Endothelial cell of umbilical vein (primary cell): Measurements from ENCODE around the gene MMADHC. TPM values are rescaled to one million over a fixed set of nuclear protein-coding genes. Genes with fewer than 3 reads are reported as not detected.

Experiments
- BruUV-seq: library from RNA; stranded (reverse); fragments of 400-500 nt; replicated peaks from 2 replicates; lab custom pipeline; 2021; lab: Mats Ljungman, UMichigan
- CTCF ChIA-PET: fragments of 300-600, 350-600 bp; sonication (Branson Sonifier 250); formaldehyde crosslinking; loops from one replicate; lab custom pipeline; 2021; ENCODE audit warnings: antibody characterized with exemption, inconsistent platforms; lab: Charles Lee
- POLR2A ChIA-PET: fragments of 300-600, 350-600 bp; sonication (Branson Sonifier 250); formaldehyde crosslinking; loops from one replicate; lab custom pipeline; 2021; ENCODE audit warnings: antibody characterized with exemption, inconsistent platforms; lab: Charles Lee
- DNase-seq: peaks from one replicate; pipeline ENCODE4 v3.0.0-alpha.2; 2011; ENCODE audit warnings: low read depth, low spot score
- FAIRE-seq: peaks from 2 replicates; lab custom pipeline; 2011; peaks lifted over from hg19 to GRCh38; lab: Jason Lieb, UNC
- H2AFZ ChIP-seq: 2 replicates; pipeline ENCODE4 v1.6.0; 2012; ENCODE audit warnings: low read depth, low read length, control low read depth, inconsistent platforms
- H3K27ac ChIP-seq: 2 replicates; pipeline ENCODE4 v1.5.1; 2011; ENCODE audit warnings: low read depth, mild to moderate bottlenecking, control low read depth, low read length, moderate library complexity; ENCODE audit not compliant: insufficient read depth
- H3K27me3 ChIP-seq, 2 experiments: 2 replicates each; pipeline versions ENCODE4 v1.6.0 to v1.6.1; 2011; ENCODE audit warnings: low read length in 2 of 2, mixed read lengths in 1 of 2; ENCODE audit not compliant: control insufficient read depth in 2 of 2, insufficient read depth in 2 of 2
- H3K36me3 ChIP-seq, 2 experiments: 2 replicates in 1 of 2; 3 replicates in 1 of 2; pipeline ENCODE4 v1.5.1; 2011; ENCODE audit warnings: low read length in 2 of 2, mild to moderate bottlenecking in 1 of 2, moderate library complexity in 1 of 2; ENCODE audit not compliant: control insufficient read depth in 2 of 2, insufficient read depth in 2 of 2; ENCODE audit errors: extremely low read depth in 1 of 2
- H3K4me1 ChIP-seq: 3 replicates; pipeline ENCODE4 v1.5.1; 2011; ENCODE audit warnings: mild to moderate bottlenecking, low read length; ENCODE audit not compliant: control insufficient read depth, insufficient read depth; ENCODE audit errors: extremely low read depth
- H3K4me2 ChIP-seq: 2 replicates; pipeline ENCODE4 v1.6.1; 2011; ENCODE audit warnings: low read length, control low read depth, mixed read lengths; ENCODE audit not compliant: insufficient read depth
- H3K4me3 ChIP-seq, 3 experiments: fragments of 200-600 bp in 1 of 3; sonication (generic), shearing (Covaris generic) in 1 of 3; replicated peaks in 1 of 3; 2 replicates each; pipeline ENCODE4 v1.5.1; 2011 to 2016; ENCODE audit warnings: control low read depth in 3 of 3, low read length in 3 of 3, mild to moderate bottlenecking in 2 of 3, inconsistent platforms in 1 of 3, low read depth in 1 of 3, moderate library complexity in 1 of 3; ENCODE audit not compliant: insufficient read depth in 1 of 3
- H3K79me2 ChIP-seq: 2 replicates; pipeline ENCODE4 v1.6.0; 2012; ENCODE audit warnings: low read length, inconsistent platforms; ENCODE audit not compliant: control insufficient read depth, insufficient read depth
- H3K9ac ChIP-seq: replicated peaks from 2 replicates; pipeline ENCODE3; 2011; ENCODE audit warnings: low read length, control low read depth; ENCODE audit not compliant: insufficient read depth; ENCODE audit errors: extremely low read depth
- H3K9me1 ChIP-seq: replicated peaks from 3 replicates; pipeline ENCODE4 v1.6.0; 2011; ENCODE audit warnings: mild to moderate bottlenecking, low read length; ENCODE audit not compliant: control insufficient read depth, insufficient read depth; ENCODE audit errors: extremely low read depth
- H3K9me3 ChIP-seq: replicated peaks from 2 replicates; pipeline ENCODE4 v1.5.1; 2012; ENCODE audit warnings: low read length, inconsistent platforms; ENCODE audit not compliant: control insufficient read depth, insufficient read depth
- H4K20me1 ChIP-seq: replicated peaks from 2 replicates; pipeline ENCODE3; 2011; ENCODE audit warnings: mild to moderate bottlenecking, low read length; ENCODE audit not compliant: control insufficient read depth, insufficient read depth; ENCODE audit errors: extremely low read depth
- EZH2 ChIP-seq: IDR thresholded peaks from 2 replicates; pipeline ENCODE4 v1.6.1; 2012; ENCODE audit warnings: borderline replicate concordance, low read depth, mild to moderate bottlenecking, moderate library complexity, low read length, inconsistent platforms; ENCODE audit not compliant: severe bottlenecking
- FOS ChIP-seq: IDR thresholded peaks from 2 replicates; pipeline ENCODE4 v1.6.1; 2011; ENCODE audit warnings: mild to moderate bottlenecking, low read length, moderate library complexity, borderline replicate concordance; ENCODE audit not compliant: insufficient read depth
- GATA2 ChIP-seq: IDR thresholded peaks from 2 replicates; pipeline ENCODE4 v1.7.0; 2011; ENCODE audit warnings: low read depth, mild to moderate bottlenecking, moderate library complexity, mixed read lengths, low read length; ENCODE audit not compliant: insufficient read length, insufficient read depth
- JUN ChIP-seq: IDR thresholded peaks from 2 replicates; pipeline ENCODE4 v1.6.1; 2011; ENCODE audit warnings: borderline replicate concordance, low read depth; ENCODE audit not compliant: insufficient read length, insufficient read depth
- MYC ChIP-seq: IDR thresholded peaks from one replicate; pipeline ENCODE4 v1.6.1; 2011; ENCODE audit warnings: mild to moderate bottlenecking, low read depth, low read length
- POLR2A ChIP-seq: IDR thresholded peaks from 2 replicates; pipeline ENCODE4 v1.6.1; 2012; ENCODE audit warnings: low read depth, mild to moderate bottlenecking, control low read depth, low read length
- POLR2AphosphoS5 ChIP-seq: IDR thresholded peaks from 2 replicates; pipeline ENCODE4 v1.6.1; 2012; ENCODE audit warnings: low read depth, mild to moderate bottlenecking, control low read depth, low read length, moderate library complexity; ENCODE audit not compliant: insufficient read depth
- dilution Hi-C: fragments of 300-500 bp; cut with MboI; formaldehyde crosslinking; loops from one replicate; pipeline ENCODE4 v1.15.0; 2019; ENCODE audit warnings: low sequenced_read_pairs; ENCODE audit not compliant: extremely low pct_ligation_motif_present
- intact Hi-C: fragments of 100-400 bp; cut with micrococcal nuclease; formaldehyde crosslinking; loops from one replicate; pipeline ENCODE4 v1.10.0; 2022
- polyA plus RNA-seq, 4 experiments: library from polyadenylated mRNA; depleted of rRNA in 3 of 4; stranded (reverse) in 3 of 4; unstranded in 1 of 4; fragments of >200 nt; gene quantifications; 2 replicates each; pipeline versions ENCODE4 v1.2.1 to v1.2.3, GENCODE V29; 2011 to 2012; ENCODE audit warnings: missing spikeins in 1 of 4
- total RNA-seq: library from RNA; stranded (reverse); gene quantifications from 2 replicates; pipeline ENCODE4 v1.2.3, GENCODE V29; 2021
- TF ChIP-seq, protein P1 (sequence below): IDR thresholded peaks from 2 replicates; pipeline ENCODE4 v1.6.1; 2011; ENCODE audit not compliant: insufficient read depth, insufficient read length
- TF ChIP-seq, protein P2 (sequence below), 2 donors: IDR thresholded peaks; 1 replicate in 1 of 2; 2 replicates in 1 of 2; pipeline ENCODE4 v1.5.1; 2011; ENCODE audit warnings: low read length in 2 of 2, mild to moderate bottlenecking in 2 of 2, moderate library complexity in 2 of 2, control low read depth in 1 of 2, inconsistent platforms in 1 of 2, low read depth in 1 of 2; ENCODE audit not compliant: insufficient read depth in 1 of 2; ENCODE audit errors: extremely low read depth in 1 of 2

MMADHC gene
- total and polyA plus RNA-seq, 2 donors (not counting 3 experiments of a cell fraction or from before 2014, with no cell fraction given): 53.4 to 115 TPM

DNA sequence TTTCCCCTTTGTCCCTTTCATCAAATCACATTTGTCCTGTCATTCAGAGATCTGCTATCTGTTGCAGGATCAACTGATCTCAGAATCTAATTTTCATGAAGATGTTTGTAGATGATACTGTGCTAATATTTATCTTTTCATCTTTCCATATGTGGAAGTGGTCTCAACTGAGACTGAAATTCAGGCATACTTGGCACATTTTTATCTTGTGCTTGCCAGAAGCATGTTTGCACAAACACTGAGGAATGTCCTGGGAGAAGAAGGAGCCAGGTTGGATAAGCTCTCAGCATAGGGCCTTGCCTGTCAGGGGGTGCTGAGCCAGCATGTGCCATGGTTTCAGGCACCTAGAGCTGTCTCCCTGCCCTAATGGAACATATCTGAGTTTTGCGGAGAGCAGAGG is 24.5 kb upstream of the MMADHC start:
- H3K9me1 ChIP-seq: no peaks in the 10 kb centered on the region
- no peaks in the 10 kb centered on the region for H4K20me1 ChIP-seq
- no peak overlapping the region for H3K4me2 ChIP-seq
- BruUV-seq: no TSS peak
- H3K4me3 ChIP-seq: no peak overlapping the region
- intact Hi-C loops (no loop called here), dilution Hi-C loops (no loop called here)
- no peaks in the 10 kb centered on the region for H3K4me1 ChIP-seq
- H3K36me3 ChIP-seq: no peaks in the 10 kb centered on the region
- H3K9ac ChIP-seq: no peak overlapping the region
- no peaks in the 10 kb centered on the region for H3K9me3 ChIP-seq
- TF ChIP-seq GATA2 (no peak), JUN (no peak), POLR2A (no peak), MYC (no peak), EZH2 (no peak), FOS (no peak), POLR2AphosphoS5 (no peak)
- TF ChIP-seq, protein P1, sequence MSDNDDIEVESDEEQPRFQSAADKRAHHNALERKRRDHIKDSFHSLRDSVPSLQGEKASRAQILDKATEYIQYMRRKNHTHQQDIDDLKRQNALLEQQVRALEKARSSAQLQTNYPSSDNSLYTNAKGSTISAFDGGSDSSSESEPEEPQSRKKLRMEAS: no peak
- TF ChIP-seq, protein P2, sequence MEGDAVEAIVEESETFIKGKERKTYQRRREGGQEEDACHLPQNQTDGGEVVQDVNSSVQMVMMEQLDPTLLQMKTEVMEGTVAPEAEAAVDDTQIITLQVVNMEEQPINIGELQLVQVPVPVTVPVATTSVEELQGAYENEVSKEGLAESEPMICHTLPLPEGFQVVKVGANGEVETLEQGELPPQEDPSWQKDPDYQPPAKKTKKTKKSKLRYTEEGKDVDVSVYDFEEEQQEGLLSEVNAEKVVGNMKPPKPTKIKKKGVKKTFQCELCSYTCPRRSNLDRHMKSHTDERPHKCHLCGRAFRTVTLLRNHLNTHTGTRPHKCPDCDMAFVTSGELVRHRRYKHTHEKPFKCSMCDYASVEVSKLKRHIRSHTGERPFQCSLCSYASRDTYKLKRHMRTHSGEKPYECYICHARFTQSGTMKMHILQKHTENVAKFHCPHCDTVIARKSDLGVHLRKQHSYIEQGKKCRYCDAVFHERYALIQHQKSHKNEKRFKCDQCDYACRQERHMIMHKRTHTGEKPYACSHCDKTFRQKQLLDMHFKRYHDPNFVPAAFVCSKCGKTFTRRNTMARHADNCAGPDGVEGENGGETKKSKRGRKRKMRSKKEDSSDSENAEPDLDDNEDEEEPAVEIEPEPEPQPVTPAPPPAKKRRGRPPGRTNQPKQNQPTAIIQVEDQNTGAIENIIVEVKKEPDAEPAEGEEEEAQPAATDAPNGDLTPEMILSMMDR (IDR thresholded peaks at IDR 0.05; ENCODE audit: extremely low read depth in 1 of 2, insufficient read depth in 1 of 2, low read depth in 1 of 2, low read length in 2 of 2): no peak
- no peaks in the 10 kb centered on the region for H3K79me2 ChIP-seq
- no peaks in the 10 kb centered on the region for H3K27me3 ChIP-seq
- no peak overlapping the region for H3K27ac ChIP-seq
- H2AFZ ChIP-seq: no peak overlapping the region
- CTCF ChIA-PET: no interaction called here
- POLR2A ChIA-PET: no interaction called here
- FAIRE-seq: peak; percentile 59
- DNase-seq: no peak
